Activated naive CD8-positive, alpha-beta T cell treated with anti-CD3 and anti-CD28 coated beads for 36 hours (primary cell): ENCODE results near the gene VCPKMT. TPM values are rescaled to one million over a fixed set of nuclear protein-coding genes. Genes with fewer than 3 reads are reported as not detected.

Experiments
- DNase-seq: peaks from one replicate; pipeline ENCODE4 v3.0.0; 2021
- H3K27ac Mint-ChIP-seq: one replicate; pipeline ENCODE4 v1.8.0; 2022; ENCODE audit warnings: mild to moderate bottlenecking, moderate library complexity, mixed read lengths
- H3K27me3 Mint-ChIP-seq: one replicate; pipeline ENCODE4 v1.8.0; 2022; ENCODE audit warnings: mild to moderate bottlenecking, mixed read lengths
- H3K36me3 Mint-ChIP-seq: one replicate; pipeline ENCODE4 v1.8.0; 2021; ENCODE audit warnings: mild to moderate bottlenecking, mixed read lengths
- H3K4me1 Mint-ChIP-seq: one replicate; pipeline ENCODE4 v1.8.0; 2021; ENCODE audit warnings: mixed read lengths
- H3K4me3 Mint-ChIP-seq: one replicate; pipeline ENCODE4 v1.8.0; 2022; ENCODE audit warnings: mild to moderate bottlenecking, moderate library complexity, mixed read lengths
- H3K9me3 Mint-ChIP-seq: one replicate; pipeline ENCODE4 v1.8.0; 2022; ENCODE audit warnings: mixed read lengths
- total RNA-seq, 2 experiments: library from RNA; stranded (reverse); gene quantifications; one replicate each; pipeline ENCODE4 v1.2.3, GENCODE V29; 2021

The VCPKMT gene
- total RNA-seq, 2 experiments from 2014 or later: 13.3 to 14.3 TPM

- H3K9me3 Mint-ChIP-seq: no peaks in the 10 kb centered on the region
- no peaks in the 10 kb centered on the region for H3K27me3 Mint-ChIP-seq
- peaks cover 22% of the 10 kb centered on the region for H3K36me3 Mint-ChIP-seq
- H3K27ac Mint-ChIP-seq: peak overlapping the region; percentile 90
- H3K4me3 Mint-ChIP-seq: peak overlapping the region; percentile 47
- no peak for DNase-seq
- peaks cover 46% of the 10 kb centered on the region for H3K4me1 Mint-ChIP-seq
These were observed 12.8 kb downstream of the VCPKMT start for GRCh38 chr14:50103558-50103957.

- Mint-ChIP-seq H3K36me3 (peaks cover 22% of the 10 kb centered on the region), H3K4me3 (no peak overlapping the region), H3K4me1 (peaks cover 53% of the 10 kb centered on the region), H3K9me3 (no peaks in the 10 kb centered on the region), H3K27ac (no peak overlapping the region), H3K27me3 (no peaks in the 10 kb centered on the region)
- no peak for DNase-seq
These were observed 15.0 kb downstream of the VCPKMT start for GRCh38 chr14:50101417-50101816.

GRCh38 chr14:50100805-50101204 lies 15.6 kb downstream of the VCPKMT start:
- H3K4me1 Mint-ChIP-seq: peaks cover 59% of the 10 kb centered on the region
- H3K36me3 Mint-ChIP-seq: peaks cover 24% of the 10 kb centered on the region
- DNase-seq: no peak
- H3K27ac Mint-ChIP-seq: peak overlapping the region; percentile 62
- no peak overlapping the region for H3K4me3 Mint-ChIP-seq
- no peaks in the 10 kb centered on the region for H3K9me3 Mint-ChIP-seq
- H3K27me3 Mint-ChIP-seq: no peaks in the 10 kb centered on the region

GRCh38 chr14:50099335-50099734 lies 17.0 kb downstream of the VCPKMT start:
- peak overlapping the region; percentile 49 for H3K4me3 Mint-ChIP-seq
- no peaks in the 10 kb centered on the region for H3K9me3 Mint-ChIP-seq
- H3K27me3 Mint-ChIP-seq: no peaks in the 10 kb centered on the region
- H3K27ac Mint-ChIP-seq: peak overlapping the region; percentile 58
- no peak for DNase-seq
- peaks cover 60% of the 10 kb centered on the region for H3K4me1 Mint-ChIP-seq
- peaks cover 31% of the 10 kb centered on the region for H3K36me3 Mint-ChIP-seq

- Mint-ChIP-seq H3K4me3 (peak overlapping the region; percentile 35), H3K27me3 (no peaks in the 10 kb centered on the region), H3K9me3 (no peaks in the 10 kb centered on the region), H3K27ac (peak overlapping the region; percentile 80), H3K36me3 (peaks cover 28% of the 10 kb centered on the region), H3K4me1 (peaks cover 67% of the 10 kb centered on the region)
- DNase-seq: no peak
These were observed 20.5 kb downstream of the VCPKMT start for GRCh38 chr14:50095895-50096294.

GRCh38 chr14:50094056-50094755 lies 22.2 kb downstream of the VCPKMT start:
- peaks cover 64% of the 10 kb centered on the region for H3K4me1 Mint-ChIP-seq
- H3K9me3 Mint-ChIP-seq: no peaks in the 10 kb centered on the region
- no peaks in the 10 kb centered on the region for H3K27me3 Mint-ChIP-seq
- DNase-seq: no peak
- peaks cover 28% of the 10 kb centered on the region for H3K36me3 Mint-ChIP-seq
- H3K4me3 Mint-ChIP-seq: no peak overlapping the region
- peak overlapping the region; percentile 31 for H3K27ac Mint-ChIP-seq

GRCh38 chr14:50093496-50093895 lies 22.9 kb downstream of the VCPKMT start:
- Mint-ChIP-seq H3K27me3 (no peaks in the 10 kb centered on the region), H3K36me3 (peaks cover 26% of the 10 kb centered on the region), H3K9me3 (no peaks in the 10 kb centered on the region), H3K4me1 (peaks cover 67% of the 10 kb centered on the region), H3K4me3 (no peak overlapping the region), H3K27ac (peak overlapping the region; percentile 52)
- DNase-seq: no peak

- H3K36me3 Mint-ChIP-seq: peaks cover 29% of the 10 kb centered on the region
- no peaks in the 10 kb centered on the region for H3K27me3 Mint-ChIP-seq
- no peaks in the 10 kb centered on the region for H3K9me3 Mint-ChIP-seq
- no peak overlapping the region for H3K4me3 Mint-ChIP-seq
- peaks cover 81% of the 10 kb centered on the region for H3K4me1 Mint-ChIP-seq
- DNase-seq: no peak
- H3K27ac Mint-ChIP-seq: peak overlapping the region; percentile 4
These were observed 24.3 kb downstream of the VCPKMT start for GRCh38 chr14:50092006-50092555.

GRCh38 chr14:50091240-50091913 lies 25.0 kb downstream of the VCPKMT start:
- Mint-ChIP-seq H3K9me3 (no peaks in the 10 kb centered on the region), H3K4me1 (peaks cover 77% of the 10 kb centered on the region), H3K27ac (peak overlapping the region; percentile 79), H3K27me3 (no peaks in the 10 kb centered on the region), H3K4me3 (no peak overlapping the region), H3K36me3 (peaks cover 24% of the 10 kb centered on the region)
- DNase-seq: no peak

- DNase-seq: no peak
- peaks cover 23% of the 10 kb centered on the region for H3K36me3 Mint-ChIP-seq
- peaks cover 88% of the 10 kb centered on the region for H3K4me1 Mint-ChIP-seq
- no peaks in the 10 kb centered on the region for H3K27me3 Mint-ChIP-seq
- H3K9me3 Mint-ChIP-seq: no peaks in the 10 kb centered on the region
- no peak overlapping the region for H3K4me3 Mint-ChIP-seq
- peak overlapping the region; percentile 77 for H3K27ac Mint-ChIP-seq
These were observed 27.2 kb downstream of the VCPKMT start for GRCh38 chr14:50089208-50089607.

- Mint-ChIP-seq H3K27me3 (no peaks in the 10 kb centered on the region), H3K9me3 (no peaks in the 10 kb centered on the region), H3K36me3 (peaks cover 23% of the 10 kb centered on the region), H3K27ac (peak overlapping the region; percentile 77), H3K4me1 (peaks cover 87% of the 10 kb centered on the region), H3K4me3 (no peak overlapping the region)
- no peak for DNase-seq
These were observed 27.6 kb downstream of the VCPKMT start for GRCh38 chr14:50088731-50089130.

- peaks cover 23% of the 10 kb centered on the region for H3K36me3 Mint-ChIP-seq
- H3K4me3 Mint-ChIP-seq: peak overlapping the region; percentile 25
- no peaks in the 10 kb centered on the region for H3K9me3 Mint-ChIP-seq
- H3K4me1 Mint-ChIP-seq: peaks cover 88% of the 10 kb centered on the region
- DNase-seq: no peak
- H3K27ac Mint-ChIP-seq: peak overlapping the region; percentile 93
- H3K27me3 Mint-ChIP-seq: no peaks in the 10 kb centered on the region
These were observed 28.3 kb downstream of the VCPKMT start for GRCh38 chr14:50088117-50088515.

GRCh38 chr14:50087341-50088116 lies 28.8 kb downstream of the VCPKMT start:
- peak overlapping the region; percentile 93 for H3K27ac Mint-ChIP-seq
- H3K4me3 Mint-ChIP-seq: peak overlapping the region; percentile 25
- H3K4me1 Mint-ChIP-seq: peaks cover 91% of the 10 kb centered on the region
- no peaks in the 10 kb centered on the region for H3K9me3 Mint-ChIP-seq
- H3K27me3 Mint-ChIP-seq: no peaks in the 10 kb centered on the region
- no peak for DNase-seq
- peaks cover 21% of the 10 kb centered on the region for H3K36me3 Mint-ChIP-seq

- no peaks in the 10 kb centered on the region for H3K27me3 Mint-ChIP-seq
- no peaks in the 10 kb centered on the region for H3K9me3 Mint-ChIP-seq
- H3K4me3 Mint-ChIP-seq: peak overlapping the region; percentile 55
- peaks cover 22% of the 10 kb centered on the region for H3K36me3 Mint-ChIP-seq
- DNase-seq: no peak
- H3K4me1 Mint-ChIP-seq: peaks cover 91% of the 10 kb centered on the region
- peak overlapping the region; percentile 96 for H3K27ac Mint-ChIP-seq
These were observed 30.1 kb downstream of the VCPKMT start for GRCh38 chr14:50086321-50086711.
